Measurements from ENCODE around the gene NEB. TPM values are rescaled to one million over a fixed set of nuclear protein-coding genes. Genes with fewer than 3 reads are reported as not detected.

The NEB gene
- under 1 TPM; 0.40 to 0.48 TPM for total RNA-seq

GRCh38 chr2:151733771-151734672 is at the start of gene NEB:
TSS of gene NEB (minus strand) at chr2:151734476. CDS start at chr2:151733156, 1,320 bp downstream.
- ChIA-PET CTCF (no interaction called here), POLR2A (no interaction called here)
- H3K4me3 Mint-ChIP-seq = no peak within 1 kb of the TSS
- no peaks in the 10 kb centered on the region for H3K4me1 Mint-ChIP-seq
- DNase-seq = no peak
- no peak within 1 kb of the TSS for H3K27ac Mint-ChIP-seq
- peaks cover 2% of the 10 kb centered on the region for H3K9me3 Mint-ChIP-seq
- H3K27me3 Mint-ChIP-seq = peaks cover 8% of the 10 kb centered on the region
- no peaks in the 10 kb centered on the region for H3K36me3 Mint-ChIP-seq (ENCODE audit: low read depth)

- DNase-seq = no peak
- H3K4me3 Mint-ChIP-seq = no peak overlapping the region
- peaks cover 3% of the 10 kb centered on the region for H3K9me3 Mint-ChIP-seq
- ChIA-PET POLR2A (no interaction called here), CTCF (interaction anchor here (0.9 kb wide), 1 partner anchor 20 kb away, joined by 4 read pairs; no protein-coding TSS in a partner anchor)
- no peaks in the 10 kb centered on the region for H3K27me3 Mint-ChIP-seq
- H3K36me3 Mint-ChIP-seq (ENCODE audit: low read depth) = peaks cover 28% of the 10 kb centered on the region
- no peaks in the 10 kb centered on the region for H3K4me1 Mint-ChIP-seq
- no peak overlapping the region for H3K27ac Mint-ChIP-seq
Measured at GRCh38 chr2:151783133-151783520, 48.9 kb upstream of the NEB start.

GRCh38 chr2:151782378-151783132 is 48.3 kb upstream of the NEB start:
- Mint-ChIP-seq H3K27ac (no peak overlapping the region), H3K27me3 (no peaks in the 10 kb centered on the region), H3K9me3 (peaks cover 3% of the 10 kb centered on the region), H3K36me3 (ENCODE audit: low read depth) (peaks cover 28% of the 10 kb centered on the region), H3K4me1 (no peaks in the 10 kb centered on the region), H3K4me3 (no peak overlapping the region)
- ChIA-PET CTCF (interaction anchor here (0.9 kb wide), 1 partner anchor 20 kb away, joined by 4 read pairs; no protein-coding TSS in a partner anchor), POLR2A (no interaction called here)
- DNase-seq = no peak

DNA sequence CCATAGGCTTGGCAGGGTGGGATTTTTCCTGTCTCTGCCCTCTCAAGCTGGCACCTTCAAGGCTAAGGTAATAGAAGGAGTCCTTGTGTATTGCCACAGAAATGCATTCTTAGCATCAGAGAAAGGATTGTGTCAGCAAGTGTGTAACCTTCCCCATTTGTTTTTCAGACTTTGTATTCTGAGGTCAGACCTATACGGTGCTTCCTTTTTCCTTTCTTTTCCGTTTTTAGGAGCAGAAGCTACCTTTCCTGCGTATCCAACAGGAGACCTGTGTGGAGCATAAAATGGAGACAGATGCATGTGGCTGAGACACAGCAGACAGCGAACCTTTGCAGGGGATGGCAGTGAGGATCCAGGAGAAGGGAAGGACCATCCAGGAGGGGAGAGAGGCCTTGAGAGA is 47.4 kb upstream of the NEB start:
- ChIA-PET CTCF (no interaction called here), POLR2A (no interaction called here)
- Mint-ChIP-seq H3K4me3 (no peak overlapping the region), H3K27ac (no peak overlapping the region), H3K9me3 (peaks cover 3% of the 10 kb centered on the region), H3K27me3 (no peaks in the 10 kb centered on the region), H3K4me1 (no peaks in the 10 kb centered on the region), H3K36me3 (ENCODE audit: low read depth) (peaks cover 31% of the 10 kb centered on the region)
- no peak for DNase-seq

- no peak for DNase-seq
- Mint-ChIP-seq H3K4me1 (no peaks in the 10 kb centered on the region), H3K27me3 (no peaks in the 10 kb centered on the region), H3K4me3 (no peak overlapping the region), H3K27ac (no peak overlapping the region), H3K36me3 (ENCODE audit: low read depth) (peaks cover 37% of the 10 kb centered on the region), H3K9me3 (peaks cover 3% of the 10 kb centered on the region)
- CTCF ChIA-PET = no interaction called here
- POLR2A ChIA-PET = no interaction called here
Measured at GRCh38 chr2:151780938-151781337, 46.7 kb upstream of the NEB start.

DNA sequence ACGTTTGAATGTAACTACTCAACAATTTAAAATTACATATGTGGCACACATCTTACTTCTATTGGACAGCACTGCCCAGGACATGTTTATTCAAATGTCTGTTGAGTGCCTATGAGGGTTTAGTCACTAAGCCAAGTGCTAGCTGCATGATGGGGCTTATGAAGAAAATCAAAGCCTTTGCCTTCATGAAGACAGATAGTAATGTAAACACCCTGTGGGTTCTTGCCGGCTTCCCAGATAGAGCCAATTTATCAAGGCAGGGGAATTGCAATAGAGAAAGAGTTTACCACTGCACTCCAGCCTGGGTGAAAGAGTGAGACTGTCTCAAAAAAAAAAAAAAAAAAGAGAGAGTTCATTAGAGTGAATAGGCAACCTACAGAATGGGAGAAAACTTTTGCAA is 43.7 kb upstream of the NEB start:
- H3K36me3 Mint-ChIP-seq (ENCODE audit: low read depth) = peaks cover 41% of the 10 kb centered on the region
- H3K9me3 Mint-ChIP-seq = peaks cover 3% of the 10 kb centered on the region
- ChIA-PET CTCF (interaction anchor here (0.7 kb wide), 1 partner anchor 9 kb away, joined by 5 read pairs; no protein-coding TSS in a partner anchor), POLR2A (no interaction called here)
- no peak overlapping the region for H3K4me3 Mint-ChIP-seq
- no peak overlapping the region for H3K27ac Mint-ChIP-seq
- DNase-seq = no peak
- no peaks in the 10 kb centered on the region for H3K4me1 Mint-ChIP-seq
- no peaks in the 10 kb centered on the region for H3K27me3 Mint-ChIP-seq

GRCh38 chr2:151777487-151777886 is 43.2 kb upstream of the NEB start:
- Mint-ChIP-seq H3K9me3 (peaks cover 3% of the 10 kb centered on the region), H3K4me1 (no peaks in the 10 kb centered on the region), H3K36me3 (ENCODE audit: low read depth) (peaks cover 39% of the 10 kb centered on the region), H3K27ac (no peak overlapping the region), H3K27me3 (no peaks in the 10 kb centered on the region), H3K4me3 (no peak overlapping the region)
- ChIA-PET POLR2A (no interaction called here), CTCF (interaction anchor here (0.7 kb wide), 1 partner anchor 9 kb away, joined by 5 read pairs; no protein-coding TSS in a partner anchor)
- DNase-seq = no peak

DNA sequence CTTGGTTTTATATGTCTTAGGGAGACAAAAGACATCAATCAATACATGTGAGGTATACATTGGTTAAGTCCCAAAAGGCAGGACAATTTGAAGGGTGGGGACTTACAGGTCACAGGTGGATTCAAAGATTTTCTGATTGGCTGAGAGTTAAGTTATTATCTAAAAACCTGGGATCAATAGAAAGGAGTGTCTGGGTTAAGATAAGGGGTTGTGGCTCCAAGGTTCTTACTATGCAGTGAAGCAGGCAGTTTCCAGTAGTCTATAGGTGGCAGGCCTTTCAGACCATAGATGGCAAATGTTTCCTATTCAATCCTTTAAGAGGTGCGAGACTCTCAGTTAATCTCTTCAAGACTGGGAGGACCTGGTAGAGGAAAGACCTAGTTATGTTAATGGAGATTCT is 42.1 kb upstream of the NEB start:
- H3K4me1 Mint-ChIP-seq = no peaks in the 10 kb centered on the region
- no peak overlapping the region for H3K27ac Mint-ChIP-seq
- no peak for DNase-seq
- CTCF ChIA-PET = interaction anchor here (0.6 kb wide), 1 partner anchor 12 kb away, joined by 3 read pairs; no protein-coding TSS in a partner anchor
- POLR2A ChIA-PET = no interaction called here
- peaks cover 3% of the 10 kb centered on the region for H3K9me3 Mint-ChIP-seq
- H3K36me3 Mint-ChIP-seq (ENCODE audit: low read depth) = peaks cover 39% of the 10 kb centered on the region
- H3K27me3 Mint-ChIP-seq = no peaks in the 10 kb centered on the region
- H3K4me3 Mint-ChIP-seq = no peak overlapping the region

DNA sequence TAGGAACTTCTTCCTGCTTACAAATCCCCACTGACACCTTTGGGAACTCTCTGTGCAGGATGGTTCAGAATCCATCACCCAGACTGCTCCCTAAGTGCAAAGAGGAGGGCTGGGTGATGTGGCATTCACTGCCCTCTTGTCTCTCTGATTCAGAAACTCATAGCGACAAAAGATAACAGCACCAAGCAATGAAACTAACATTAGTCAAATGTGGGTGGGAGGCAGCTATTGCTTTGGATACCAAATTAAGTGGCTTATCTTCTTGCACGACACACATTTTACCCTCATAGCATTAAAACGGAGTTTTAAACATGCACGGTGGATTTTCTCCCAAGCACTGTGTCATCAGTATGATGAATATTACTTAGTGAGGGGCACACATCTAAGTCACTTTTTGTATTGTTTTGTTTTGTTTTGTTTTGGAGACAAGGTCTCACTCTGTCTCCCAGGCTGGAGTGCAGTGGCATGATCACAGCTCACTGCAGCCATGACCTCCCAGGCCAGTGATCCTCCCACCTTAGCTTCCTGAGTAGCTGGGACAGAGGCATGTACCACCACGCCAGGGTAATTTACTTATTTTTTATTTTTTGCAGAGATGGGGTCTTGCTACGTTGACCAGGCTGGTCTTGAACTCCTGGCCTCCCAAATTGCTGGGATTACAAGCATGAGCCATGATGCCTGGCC is 40.9 kb upstream of the NEB start:
- Mint-ChIP-seq H3K4me3 (no peak overlapping the region), H3K9me3 (peaks cover 3% of the 10 kb centered on the region), H3K36me3 (ENCODE audit: low read depth) (peaks cover 36% of the 10 kb centered on the region), H3K27me3 (no peaks in the 10 kb centered on the region), H3K4me1 (no peaks in the 10 kb centered on the region), H3K27ac (no peak overlapping the region)
- no peak for DNase-seq
- ChIA-PET CTCF (no interaction called here), POLR2A (no interaction called here)

- H3K4me3 Mint-ChIP-seq = no peak overlapping the region
- peaks cover 29% of the 10 kb centered on the region for H3K36me3 Mint-ChIP-seq (ENCODE audit: low read depth)
- no peaks in the 10 kb centered on the region for H3K4me1 Mint-ChIP-seq
- POLR2A ChIA-PET = no interaction called here
- no peaks in the 10 kb centered on the region for H3K27me3 Mint-ChIP-seq
- CTCF ChIA-PET = no interaction called here
- H3K27ac Mint-ChIP-seq = no peak overlapping the region
- H3K9me3 Mint-ChIP-seq = no peaks in the 10 kb centered on the region
- DNase-seq = no peak
Measured at GRCh38 chr2:151774506-151774905, 40.2 kb upstream of the NEB start.

GRCh38 chr2:151771599-151772358 is 37.5 kb upstream of the NEB start:
- Mint-ChIP-seq H3K36me3 (ENCODE audit: low read depth) (peaks cover 15% of the 10 kb centered on the region), H3K4me1 (no peaks in the 10 kb centered on the region), H3K27ac (no peak overlapping the region), H3K4me3 (no peak overlapping the region), H3K9me3 (no peaks in the 10 kb centered on the region), H3K27me3 (no peaks in the 10 kb centered on the region)
- ChIA-PET POLR2A (no interaction called here), CTCF (no interaction called here)
- no peak for DNase-seq

DNA sequence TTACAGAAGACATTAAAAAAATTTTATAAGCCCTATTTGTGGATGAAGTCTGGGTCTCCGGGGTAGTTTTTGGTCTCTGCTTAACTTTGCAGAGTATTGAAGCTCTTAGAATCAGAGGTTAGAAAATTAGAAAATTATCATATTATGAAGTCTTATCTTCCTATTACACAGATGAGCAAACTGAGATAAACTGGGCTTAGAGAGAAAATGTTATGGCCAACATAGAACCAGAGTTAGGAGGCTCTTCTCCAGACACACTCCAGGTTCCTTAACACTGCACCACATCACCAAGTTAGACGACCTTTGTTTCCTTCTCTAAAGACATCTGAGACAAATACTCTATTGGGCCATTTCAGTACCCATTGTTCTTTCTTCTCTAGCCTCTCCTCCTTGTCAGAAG is 36.7 kb upstream of the NEB start:
- DNase-seq = no peak
- Mint-ChIP-seq H3K27me3 (no peaks in the 10 kb centered on the region), H3K4me3 (no peak overlapping the region), H3K9me3 (no peaks in the 10 kb centered on the region), H3K4me1 (peaks cover 5% of the 10 kb centered on the region), H3K27ac (no peak overlapping the region), H3K36me3 (ENCODE audit: low read depth) (peaks cover 9% of the 10 kb centered on the region)
- POLR2A ChIA-PET = no interaction called here
- CTCF ChIA-PET = interaction anchor here (0.6 kb wide), 1 partner anchor 1627 kb away, joined by 3 read pairs; no protein-coding TSS in a partner anchor
